HG03175 (cell line): Measurements from ENCODE around the gene TRIP6.

Experiments used
- ATAC-seq: cut with Tn5 transposase; IDR thresholded peaks from one replicate; pipeline ENCODE4 v1.9.1; 2021; ENCODE audit warnings: mild to moderate bottlenecking, moderate library complexity; ENCODE audit not compliant: unreplicated experiment

TRIP6 gene, protein sequence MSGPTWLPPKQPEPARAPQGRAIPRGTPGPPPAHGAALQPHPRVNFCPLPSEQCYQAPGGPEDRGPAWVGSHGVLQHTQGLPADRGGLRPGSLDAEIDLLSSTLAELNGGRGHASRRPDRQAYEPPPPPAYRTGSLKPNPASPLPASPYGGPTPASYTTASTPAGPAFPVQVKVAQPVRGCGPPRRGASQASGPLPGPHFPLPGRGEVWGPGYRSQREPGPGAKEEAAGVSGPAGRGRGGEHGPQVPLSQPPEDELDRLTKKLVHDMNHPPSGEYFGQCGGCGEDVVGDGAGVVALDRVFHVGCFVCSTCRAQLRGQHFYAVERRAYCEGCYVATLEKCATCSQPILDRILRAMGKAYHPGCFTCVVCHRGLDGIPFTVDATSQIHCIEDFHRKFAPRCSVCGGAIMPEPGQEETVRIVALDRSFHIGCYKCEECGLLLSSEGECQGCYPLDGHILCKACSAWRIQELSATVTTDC

GRCh38 chr7:100867040-100867775, at the start of gene TRIP6:
TRIP6 (plus strand) TSS chr7:100867387; CDS start chr7:100867498, 111 bp downstream.
- peak; percentile 41 for ATAC-seq

- no peak for ATAC-seq
These were observed 48.8 kb upstream of the TRIP6 start for GRCh38 chr7:100818366-100818765.

DNA sequence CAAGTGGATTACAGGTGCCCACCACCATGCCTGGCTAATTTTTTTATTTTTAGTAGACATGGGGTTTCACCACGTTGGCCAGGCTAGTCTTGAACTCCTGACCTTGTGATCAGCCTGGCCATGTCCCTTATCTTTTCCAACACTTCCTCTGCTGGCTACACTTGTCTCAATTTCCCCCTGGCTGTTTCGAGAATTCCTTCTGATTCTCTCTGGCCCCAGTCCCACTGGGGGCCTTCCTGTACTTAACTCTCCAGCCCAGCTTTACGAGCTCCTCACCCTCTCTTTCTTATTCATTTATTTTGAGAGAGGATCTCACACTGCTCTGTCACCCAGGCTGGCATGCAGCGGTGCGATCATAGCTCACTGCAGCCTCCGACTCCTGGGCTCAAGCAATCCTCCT, 48.4 kb upstream of the TRIP6 start:
- ATAC-seq = no peak

GRCh38 chr7:100819586-100819985, 47.6 kb upstream of the TRIP6 start:
- ATAC-seq = no peak

DNA sequence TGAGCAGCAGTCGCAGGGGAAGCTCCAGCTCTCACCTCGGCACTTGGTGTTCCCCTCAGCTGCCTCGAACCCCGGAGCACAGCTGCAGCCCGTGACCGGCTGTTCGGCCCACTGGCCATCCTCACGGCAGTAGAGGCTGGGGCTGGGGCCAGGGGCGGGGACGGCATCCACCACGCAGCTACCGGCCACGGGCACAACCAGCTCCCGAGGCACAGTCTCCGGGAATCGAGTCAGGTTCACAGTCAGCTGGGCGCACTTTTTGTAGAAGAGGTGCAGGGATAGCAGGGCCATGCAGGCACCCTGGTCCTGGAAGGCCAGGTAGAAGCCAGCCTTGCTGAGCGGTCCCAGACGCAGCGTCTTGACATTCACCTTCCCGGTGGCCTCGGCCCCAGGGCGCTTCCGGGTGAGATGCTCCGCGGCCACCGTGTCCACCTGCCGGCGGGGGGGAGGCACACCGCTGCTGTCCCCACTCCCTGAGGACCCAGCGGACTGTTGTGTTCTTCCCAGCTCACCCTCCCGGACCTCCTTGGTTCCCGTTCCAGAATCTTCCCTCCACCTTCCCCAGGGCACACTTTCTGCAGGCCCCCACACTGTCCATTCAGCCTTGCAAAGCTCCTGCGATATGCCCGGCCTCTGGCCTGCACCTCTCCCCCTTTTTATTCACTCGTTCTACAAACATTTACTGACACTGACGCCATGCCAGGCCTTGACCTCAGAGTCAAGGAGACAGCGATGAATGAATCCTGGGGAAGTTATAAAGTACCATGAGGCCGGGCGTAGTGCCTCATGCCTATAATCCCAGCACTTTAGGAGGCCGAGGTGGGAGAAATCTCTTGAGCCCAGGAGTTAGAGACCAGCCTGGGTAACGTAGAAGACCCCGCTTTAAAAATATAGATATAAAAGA, 44.7 kb upstream of the TRIP6 start:
- ATAC-seq = no peak

DNA sequence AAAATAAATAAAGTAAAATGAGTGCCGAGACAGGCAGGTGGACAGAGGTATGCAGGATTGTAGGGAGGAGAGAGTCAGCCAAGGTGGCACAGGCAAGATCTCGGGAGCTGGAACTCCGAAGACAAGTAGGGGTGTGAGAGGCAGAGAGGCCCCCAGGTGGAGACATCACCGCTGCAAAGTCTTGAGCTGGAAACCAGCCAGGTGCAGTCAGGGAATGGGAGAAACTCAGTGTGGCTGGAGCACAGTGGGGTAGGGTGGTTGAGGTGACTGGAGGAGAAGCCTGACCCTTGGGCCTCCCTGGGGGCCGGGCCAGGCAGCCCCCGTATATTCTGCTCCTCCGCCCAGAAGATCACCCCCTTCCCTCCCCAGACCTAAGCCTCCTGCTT, 44.1 kb upstream of the TRIP6 start:
- ATAC-seq = no peak

DNA sequence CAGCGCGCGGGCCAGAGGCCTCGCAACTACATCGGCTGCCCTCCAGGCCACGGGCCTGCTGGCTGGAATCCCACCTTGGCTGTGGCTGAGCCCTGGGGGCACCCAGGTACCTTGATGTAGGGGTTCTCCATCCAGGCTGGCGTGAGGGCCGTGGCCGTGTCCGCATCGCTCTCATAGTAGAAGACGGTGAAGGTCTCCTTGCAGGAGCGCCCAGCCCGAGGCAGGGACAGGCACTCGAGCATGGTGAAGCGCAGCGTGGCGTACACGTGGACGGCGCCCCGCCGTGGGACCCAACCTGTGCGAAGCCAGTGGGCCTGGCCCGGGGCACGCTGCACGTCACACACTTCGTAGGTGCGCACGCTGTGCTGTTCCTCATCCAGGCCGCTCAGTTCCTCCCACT, 43.7 kb upstream of the TRIP6 start:
- ATAC-seq = no peak

DNA sequence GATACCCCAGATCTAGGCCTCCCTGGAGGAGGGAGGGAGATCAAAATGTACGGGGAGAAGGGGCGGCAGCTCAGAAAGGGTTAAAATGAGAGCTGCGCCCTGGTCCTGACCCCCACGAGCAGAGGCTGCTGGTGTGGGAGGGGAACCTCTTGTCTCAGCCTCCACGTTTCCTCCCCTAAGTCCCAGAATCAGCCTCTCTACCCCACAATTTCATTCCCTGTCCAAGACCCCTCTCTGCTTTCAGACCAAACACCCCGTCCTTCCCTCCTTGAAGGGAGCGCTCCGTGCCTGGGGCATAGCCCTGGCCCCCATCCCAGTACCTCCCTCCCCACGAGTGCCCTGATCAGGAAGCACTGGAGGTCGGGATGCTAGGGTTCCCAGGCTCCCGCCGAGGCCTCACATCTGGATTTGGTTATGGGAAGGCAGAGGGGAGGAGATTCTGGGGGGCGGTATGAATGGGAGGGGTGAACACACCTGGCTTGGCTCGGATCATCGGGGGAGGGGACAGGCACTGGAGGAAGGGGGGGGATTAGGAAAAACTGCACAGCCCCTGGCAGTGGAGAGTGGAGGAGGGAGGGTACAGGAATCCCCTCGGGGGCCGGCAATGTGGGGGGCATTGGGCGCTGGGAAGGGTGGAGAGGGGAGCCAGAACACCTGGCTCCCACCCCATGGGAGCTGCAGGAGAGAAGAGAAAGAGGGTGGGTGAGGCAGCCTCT, 42.5 kb upstream of the TRIP6 start:
- ATAC-seq = no peak

DNA sequence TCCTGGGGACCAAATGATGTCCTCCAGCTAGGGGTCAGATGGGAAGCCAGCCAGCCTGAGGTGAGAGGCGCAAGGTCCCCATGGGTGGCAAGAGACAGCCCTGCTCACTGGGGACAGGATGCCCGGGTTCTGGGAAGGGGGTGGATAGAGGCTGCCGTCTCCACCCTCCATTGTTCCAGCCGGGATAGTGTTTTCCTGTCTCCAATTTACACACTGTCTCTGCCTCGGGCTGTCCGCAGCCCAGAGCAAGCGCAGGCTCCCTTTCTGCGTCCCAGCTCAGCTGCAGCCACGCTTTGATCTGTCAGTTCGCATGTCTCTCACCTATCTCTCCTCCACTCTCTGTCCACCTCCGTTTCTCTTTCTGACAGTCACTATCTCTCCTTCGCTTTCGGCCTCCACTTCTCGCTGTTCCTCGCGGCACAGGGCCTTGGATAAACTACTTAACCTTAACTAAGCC, 41.9 kb upstream of the TRIP6 start:
- no peak for ATAC-seq

DNA sequence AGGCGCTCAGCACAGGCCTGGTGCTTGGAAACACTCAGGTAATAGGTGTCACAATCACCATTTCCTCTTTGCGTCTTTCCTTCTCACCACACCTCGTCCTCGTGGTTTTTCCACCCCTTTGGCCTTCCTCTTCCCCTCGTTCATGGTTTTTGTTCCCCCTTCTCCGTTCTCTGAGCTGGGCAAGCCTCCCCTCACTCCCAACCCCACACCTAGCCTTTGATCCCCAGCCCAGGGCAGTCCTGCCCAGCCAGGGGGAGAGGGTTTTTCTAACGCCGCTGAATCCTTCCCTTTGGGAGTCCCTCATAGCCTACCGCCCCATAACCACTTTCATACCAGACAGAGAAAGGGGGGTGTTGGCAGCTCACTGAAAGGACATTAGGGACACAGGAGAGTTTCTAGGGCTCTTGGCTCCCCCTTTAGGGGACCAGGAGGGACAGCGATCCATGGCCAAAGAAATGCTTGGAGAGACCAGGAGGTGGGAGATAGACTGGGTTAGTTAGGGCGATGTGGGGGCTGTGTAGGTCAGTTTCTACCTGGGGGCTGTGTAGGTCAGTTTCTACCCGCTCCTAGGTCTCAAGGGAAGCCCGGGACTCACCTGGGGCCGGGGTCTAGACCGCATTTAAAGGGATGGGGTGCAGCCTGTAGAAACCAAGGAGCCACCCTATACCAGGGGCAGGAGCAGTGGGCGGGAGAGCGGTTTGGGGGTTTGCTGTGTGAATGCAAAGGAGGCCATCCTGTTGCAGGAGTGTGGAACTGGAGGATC, 41.3 kb upstream of the TRIP6 start:
- no peak for ATAC-seq

DNA sequence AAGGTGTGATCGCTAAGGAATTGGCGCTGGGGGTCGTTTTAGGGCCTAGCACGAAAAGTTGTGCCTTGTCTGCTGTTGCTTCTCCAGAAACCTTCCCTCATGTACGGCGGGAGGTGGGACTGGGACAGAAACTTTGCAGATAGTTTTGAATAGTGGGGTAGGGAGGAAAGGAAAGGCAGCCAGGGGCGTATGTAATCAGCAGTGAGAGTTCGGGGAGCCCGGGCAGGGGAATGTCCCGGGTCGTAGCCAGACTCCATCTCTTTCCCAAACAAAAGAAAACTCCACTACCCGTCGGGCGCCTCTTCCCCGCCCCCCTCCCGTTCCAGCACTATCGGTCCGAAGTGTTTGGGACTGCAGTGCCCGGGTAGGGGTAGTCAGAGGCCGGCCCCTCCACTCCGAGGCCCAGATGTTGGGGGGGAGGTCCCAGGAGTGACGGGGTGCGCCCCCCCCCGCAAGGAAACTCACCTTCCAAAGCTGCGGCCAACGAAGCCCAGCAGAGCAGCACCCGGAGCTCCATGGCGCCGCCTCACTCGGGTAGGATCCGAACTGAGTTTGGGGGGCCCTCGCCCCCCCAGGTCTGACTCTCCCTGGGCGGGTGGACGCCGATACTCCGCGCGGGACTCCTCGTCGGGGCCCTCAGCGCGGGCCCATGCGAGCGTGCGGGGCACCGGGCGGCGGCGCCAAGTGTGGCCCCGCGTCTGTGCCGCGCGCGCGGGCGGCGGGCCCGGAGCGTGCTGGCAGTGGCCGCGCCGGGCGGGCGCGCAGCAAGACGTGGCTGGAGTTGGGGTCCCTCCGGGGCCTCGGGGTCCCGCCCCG, 40.5 kb upstream of the TRIP6 start:
- ATAC-seq = no peak

GRCh38 chr7:100827330-100828226, 39.6 kb upstream of the TRIP6 start, which contains the start of gene EPHB4:
EPHB4 (minus strand) TSS chr7:100827523; CDS start chr7:100827030, 493 bp downstream.
- no peak for ATAC-seq

DNA sequence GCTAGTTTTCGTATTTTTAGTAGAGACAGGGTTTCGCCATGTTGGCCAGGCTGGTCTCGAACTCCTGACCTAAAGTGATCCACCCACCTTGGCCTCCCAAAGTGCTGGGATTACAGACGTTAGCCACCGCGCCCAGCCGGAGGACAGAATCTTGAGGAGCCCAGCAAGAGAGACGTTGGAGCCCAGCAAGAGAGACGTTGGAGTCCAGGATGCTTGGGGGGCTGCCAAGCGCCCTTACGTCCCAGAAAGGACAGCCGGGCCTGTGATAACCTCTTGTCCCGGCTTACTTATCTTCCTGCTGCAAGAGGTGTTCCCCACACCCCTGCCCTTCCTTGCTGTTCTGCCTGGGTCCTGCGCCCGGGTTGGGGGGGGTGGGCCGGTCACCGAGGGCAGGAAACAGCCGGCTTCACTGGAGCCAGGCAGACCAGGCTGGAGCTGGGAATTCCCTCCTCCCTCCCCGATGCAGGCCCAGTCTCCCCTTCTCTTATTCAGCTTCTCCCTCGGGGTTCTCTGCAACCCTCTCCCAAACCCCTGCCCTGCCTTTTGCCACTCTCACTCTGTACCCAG, 38.0 kb upstream of the TRIP6 start:
- no peak for ATAC-seq

DNA sequence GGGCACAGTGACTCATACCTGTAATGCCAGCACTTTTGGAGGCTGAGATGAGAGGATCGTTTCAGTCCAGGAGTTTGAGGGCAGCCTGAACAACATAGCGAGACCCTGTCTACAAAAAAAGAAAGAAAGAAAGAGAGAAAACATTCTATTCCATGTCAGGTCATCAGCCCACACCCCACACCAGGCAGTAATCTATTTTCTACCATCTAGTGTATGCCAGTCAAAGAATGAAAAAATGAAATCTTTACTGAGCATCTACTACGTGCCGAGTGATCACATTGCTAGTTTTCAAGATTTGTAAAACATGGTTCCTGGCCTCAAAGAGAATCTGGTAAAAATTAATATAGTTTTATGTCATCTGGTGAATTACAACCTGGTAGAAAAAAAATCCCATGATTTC, 36.8 kb upstream of the TRIP6 start:
- no peak for ATAC-seq

DNA sequence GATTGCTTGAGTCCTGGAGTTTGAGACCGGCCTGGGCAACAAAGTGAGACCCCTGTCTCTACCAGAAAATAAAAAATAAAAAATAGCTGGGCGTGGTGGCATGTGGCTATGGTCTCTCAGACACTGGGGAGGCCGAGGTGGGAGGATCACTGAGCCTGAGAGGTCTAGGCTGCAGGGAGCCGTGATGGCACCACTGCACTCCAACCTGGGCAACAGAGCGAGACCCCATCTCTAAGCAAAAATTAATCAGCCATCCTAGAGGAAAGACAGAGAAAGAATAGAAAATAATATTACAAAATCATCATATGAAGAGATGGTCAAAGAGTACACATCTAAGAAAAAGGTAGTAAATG, 34.9 kb upstream of the TRIP6 start:
- ATAC-seq = no peak

DNA sequence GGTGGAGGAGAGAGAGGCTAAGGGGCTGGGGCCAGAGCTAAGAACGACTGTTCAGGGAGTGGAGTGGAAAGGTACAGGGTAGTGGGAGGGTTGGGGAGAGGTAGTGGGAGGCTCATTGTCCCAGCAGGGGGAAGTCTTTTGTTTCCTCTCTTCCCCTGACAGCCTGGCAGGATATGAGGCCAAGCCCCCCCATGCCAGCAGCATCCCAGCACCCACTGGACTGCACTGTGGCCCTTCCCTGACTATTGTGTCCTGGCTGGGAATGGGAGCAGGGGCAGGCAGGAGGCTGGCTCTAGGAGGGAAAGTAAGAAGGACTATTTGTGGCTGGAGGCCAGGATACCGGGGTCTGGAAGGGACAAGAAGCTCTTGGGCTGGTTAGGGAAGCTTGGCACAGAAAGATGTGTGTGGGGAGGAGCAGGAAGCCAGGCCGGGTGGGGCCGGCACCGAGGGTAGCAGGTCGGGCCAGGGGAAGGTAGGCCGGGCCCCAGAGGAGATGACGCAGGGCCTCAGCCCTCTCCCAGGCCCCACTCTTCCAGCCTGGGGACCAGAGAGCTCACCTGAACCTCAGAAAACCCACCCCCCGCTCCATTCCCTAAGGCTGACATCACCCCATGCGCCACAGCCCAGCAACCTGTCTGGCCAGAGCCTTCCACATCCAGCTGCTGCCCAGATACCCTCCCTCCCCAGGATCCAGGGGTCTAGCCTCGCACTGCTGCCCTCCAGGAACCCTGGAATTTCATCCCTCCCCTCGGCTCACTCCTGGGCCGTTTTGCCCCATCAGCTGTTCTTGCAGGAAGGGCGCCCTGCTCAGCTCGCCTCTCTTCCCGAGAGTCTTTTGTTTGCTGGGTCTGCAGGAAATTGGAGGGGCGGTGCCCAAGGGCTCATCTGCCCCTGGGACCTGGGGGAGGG, 31.0 kb upstream of the TRIP6 start:
- no peak for ATAC-seq

DNA sequence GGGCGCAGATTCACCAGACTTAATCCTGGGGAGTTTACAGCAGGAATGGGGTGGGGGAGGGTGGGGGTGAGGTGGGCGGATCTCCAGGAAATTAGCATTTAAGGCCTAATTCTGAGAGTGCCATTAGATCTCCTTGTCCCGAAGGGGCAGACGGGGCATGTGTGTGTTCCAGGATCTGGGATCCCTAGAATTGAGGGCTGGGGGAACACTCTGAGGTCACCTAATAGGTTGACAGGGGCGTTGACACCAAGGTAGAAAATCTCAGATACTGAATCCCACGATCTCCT, 30.4 kb upstream of the TRIP6 start:
- no peak for ATAC-seq
